H9 (cell line): ENCODE results near the gene JRKL. TPM values are rescaled to one million over a fixed set of nuclear protein-coding genes. Genes with fewer than 3 reads are reported as not detected.

ENCODE experiments used
- microRNA-seq: library from miRNA; unstranded; fragments of <30 nt; microRNA quantifications from one replicate; pipeline ENCODE4, GENCODE V29; 2020; ENCODE audit warnings: borderline microRNAs expressed
- total RNA-seq: library from RNA; stranded (reverse); gene quantifications from 2 replicates; pipeline ENCODE4 v1.2.1, GENCODE V29; 2021

Gene JRKL
- total RNA-seq, 1 experiment from 2014 or later, result 3.6 TPM

Small RNA genes lying within 50 kb of the gene (microRNA-seq; reads per million reads assigned to microRNA genes)
- 0.35 reads per million for gene MIR1260B

Other genes starting within 250 kb of the JRKL start
- gene MAML2, start 46.8 kb upstream of the JRKL start, total RNA-seq, result 2.7 TPM in 2 replicates
- gene CCDC82, start 101 bp upstream of the JRKL start, total RNA-seq, result 14.7 and 17.4 TPM in 2 replicates